HL-60 (cell line): ENCODE results near the gene KNCN.

Source experiments
- DNase-seq, 2 experiments: peaks; one replicate each; pipeline ENCODE4 v3.0.0-alpha.2; 2010 to 2020; ENCODE audit warnings: low read depth in 1 of 2, low spot score in 1 of 2
- H3K27ac ChIP-seq: fragments of 250-450 bp; sonication (Bioruptor Pico); replicated peaks from 2 replicates; pipeline ENCODE4 v1.5.1; 2020; ENCODE audit warnings: mild to moderate bottlenecking, moderate library complexity
- H3K27me3 ChIP-seq: fragments of 250-450 bp; sonication (Bioruptor Pico); 2 replicates; pipeline ENCODE4 v1.5.1; 2021; ENCODE audit warnings: mild to moderate bottlenecking, moderate library complexity; ENCODE audit not compliant: insufficient read depth, poor library complexity, severe bottlenecking
- H3K4me3 ChIP-seq: replicated peaks from 2 replicates; pipeline ENCODE4 v1.5.1; 2011; ENCODE audit warnings: mild to moderate bottlenecking, control low read depth, low read length; ENCODE audit not compliant: insufficient read depth
- CTCF ChIP-seq: IDR thresholded peaks from one replicate; pipeline ENCODE4 v1.5.1; 2011; ENCODE audit warnings: low read length, control low read depth, inconsistent platforms; ENCODE audit not compliant: insufficient read depth
- GABPA ChIP-seq: IDR thresholded peaks from 2 replicates; pipeline ENCODE4 v1.6.1; 2012; ENCODE audit warnings: low read depth
- POLR2AphosphoS5 ChIP-seq: IDR thresholded peaks from 2 replicates; pipeline ENCODE4 v1.6.1; 2012; ENCODE audit warnings: low read depth
- REST ChIP-seq: IDR thresholded peaks from 2 replicates; pipeline ENCODE4 v1.6.1; 2012; ENCODE audit warnings: low read depth; ENCODE audit not compliant: insufficient replicate concordance
- SPI1 ChIP-seq: IDR thresholded peaks from 2 replicates; pipeline ENCODE4 v1.6.1; 2012; ENCODE audit warnings: low read depth, mild to moderate bottlenecking, borderline replicate concordance

The KNCN gene

GRCh38 chr1:46544561-46545240 lies 6.7 kb downstream of the KNCN start:
- no peak for TF ChIP-seq CTCF
- TF ChIP-seq POLR2AphosphoS5: no peak
- TF ChIP-seq SPI1: no peak
- Histone ChIP-seq H3K4me3 (no peak overlapping the region), H3K27me3 (peaks cover 27% of the 10 kb centered on the region)

GRCh38 chr1:46543761-46544560 lies 7.5 kb downstream of the KNCN start:
- TF ChIP-seq REST: no peak
- Histone ChIP-seq H3K4me3 (no peak overlapping the region), H3K27ac (no peak overlapping the region), H3K27me3 (peaks cover 27% of the 10 kb centered on the region)
- no peak for DNase-seq

More at GRCh38 chr1:46544561-46545240, 6.7 kb downstream of the KNCN start:
- DNase-seq: no peak
- no peak overlapping the region for H3K27ac ChIP-seq

GRCh38 chr1:46543382-46543760 lies 8.1 kb downstream of the KNCN start:
- no peak for TF ChIP-seq REST
- Histone ChIP-seq H3K27me3 (peaks cover 27% of the 10 kb centered on the region), H3K27ac (no peak overlapping the region), H3K4me3 (no peak overlapping the region)
- no peak for DNase-seq

GRCh38 chr1:46539972-46540371 lies 11.5 kb downstream of the KNCN start:
- Histone ChIP-seq H3K4me3 (no peak overlapping the region), H3K27me3 (peaks cover 35% of the 10 kb centered on the region), H3K27ac (no peak overlapping the region)
- no peak for TF ChIP-seq GABPA
- no peak for TF ChIP-seq POLR2AphosphoS5
- TF ChIP-seq SPI1: no peak
- no peak for TF ChIP-seq REST
- TF ChIP-seq CTCF: no peak
- DNase-seq: no peak
